Mesenteric fat pad (tissue), 1 donor: ENCODE measurements around the gene CDX1. TPM values are rescaled to one million over a fixed set of nuclear protein-coding genes. Genes with fewer than 3 reads are reported as not detected.

ENCODE experiments used
- DNase-seq: peaks from one replicate; pipeline ENCODE4 v3.0.0-alpha.2; 2020; ENCODE audit warnings: low spot score
- long read RNA-seq: library from polyadenylated mRNA; unstranded; transcript quantifications from one replicate; pipeline ENCODE4 v2.0.0, GENCODE V29; 2020
- total RNA-seq: library from RNA; stranded (reverse); fragmentation: NEBNext Ultra II Directional; extraction: Animal tissue kit (Norgen Biotek cat#: 25700); gene quantifications from one replicate; pipeline ENCODE4 v1.2.1, GENCODE V29; 2021
- donor health status: DM: yes; HTN: yes; CAD: no.

CDX1 gene
- 0.35 TPM for total RNA-seq
- long read RNA-seq = 0 reads

DNA sequence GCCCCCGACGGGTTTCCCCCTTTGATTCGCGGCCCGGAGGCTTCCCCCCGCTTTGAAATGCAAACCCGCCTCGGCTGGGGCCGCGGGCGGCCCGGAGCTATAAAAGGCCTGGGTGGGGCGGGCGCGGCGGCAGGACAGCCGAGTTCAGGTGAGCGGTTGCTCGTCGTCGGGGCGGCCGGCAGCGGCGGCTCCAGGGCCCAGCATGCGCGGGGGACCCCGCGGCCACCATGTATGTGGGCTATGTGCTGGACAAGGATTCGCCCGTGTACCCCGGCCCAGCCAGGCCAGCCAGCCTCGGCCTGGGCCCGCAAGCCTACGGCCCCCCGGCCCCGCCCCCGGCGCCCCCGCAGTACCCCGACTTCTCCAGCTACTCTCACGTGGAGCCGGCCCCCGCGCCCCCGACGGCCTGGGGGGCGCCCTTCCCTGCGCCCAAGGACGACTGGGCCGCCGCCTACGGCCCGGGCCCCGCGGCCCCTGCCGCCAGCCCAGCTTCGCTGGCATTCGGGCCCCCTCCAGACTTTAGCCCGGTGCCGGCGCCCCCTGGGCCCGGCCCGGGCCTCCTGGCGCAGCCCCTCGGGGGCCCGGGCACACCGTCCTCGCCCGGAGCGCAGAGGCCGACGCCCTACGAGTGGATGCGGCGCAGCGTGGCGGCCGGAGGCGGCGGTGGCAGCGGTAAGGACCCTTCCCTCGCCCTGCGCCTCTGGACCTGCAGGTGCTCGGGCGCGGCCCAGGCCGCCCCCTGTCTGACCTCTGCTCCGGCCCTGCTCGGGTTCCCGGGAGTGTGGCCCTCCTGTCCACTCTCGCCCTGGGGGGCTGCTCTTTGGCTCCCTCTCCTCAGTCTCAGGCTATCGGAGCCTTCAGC is at the start of gene CDX1:
CDX1 (plus strand) TSS at position 129 of the 862 bp plus-strand sequence; CDS start at position 228, 99 bp downstream.
- DNase-seq = no peak

DNA sequence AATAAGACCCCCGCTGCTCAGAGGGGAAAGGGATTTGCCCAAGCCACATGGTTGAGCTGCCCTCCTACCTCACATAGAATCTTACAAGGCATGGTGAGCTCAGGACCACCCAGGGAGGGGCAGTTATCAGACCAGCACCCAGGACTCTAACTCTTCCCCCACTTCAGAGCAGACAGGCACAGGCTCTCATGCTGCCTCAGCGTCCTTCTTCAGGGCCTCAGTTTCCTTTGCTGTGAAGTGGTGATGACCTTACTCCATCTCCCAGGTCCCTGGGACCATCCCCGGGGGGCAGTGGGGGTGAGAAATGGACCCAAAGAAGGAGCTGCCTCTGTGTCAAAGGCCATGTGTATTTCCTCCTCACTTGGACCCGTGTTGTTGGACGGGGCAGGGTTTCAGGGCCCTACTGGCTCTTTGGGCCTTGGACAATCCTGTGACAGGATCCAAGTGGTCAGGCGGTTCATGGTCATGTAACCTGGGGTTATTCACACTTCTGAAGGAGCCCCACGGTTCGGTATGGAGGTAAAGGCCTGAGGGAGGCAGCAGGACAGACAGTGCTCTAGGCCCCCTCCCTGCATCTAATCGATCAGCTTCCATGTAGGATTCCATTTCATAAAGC is 48.5 kb upstream of the CDX1 start:
- peak; percentile 59 for DNase-seq

DNA sequence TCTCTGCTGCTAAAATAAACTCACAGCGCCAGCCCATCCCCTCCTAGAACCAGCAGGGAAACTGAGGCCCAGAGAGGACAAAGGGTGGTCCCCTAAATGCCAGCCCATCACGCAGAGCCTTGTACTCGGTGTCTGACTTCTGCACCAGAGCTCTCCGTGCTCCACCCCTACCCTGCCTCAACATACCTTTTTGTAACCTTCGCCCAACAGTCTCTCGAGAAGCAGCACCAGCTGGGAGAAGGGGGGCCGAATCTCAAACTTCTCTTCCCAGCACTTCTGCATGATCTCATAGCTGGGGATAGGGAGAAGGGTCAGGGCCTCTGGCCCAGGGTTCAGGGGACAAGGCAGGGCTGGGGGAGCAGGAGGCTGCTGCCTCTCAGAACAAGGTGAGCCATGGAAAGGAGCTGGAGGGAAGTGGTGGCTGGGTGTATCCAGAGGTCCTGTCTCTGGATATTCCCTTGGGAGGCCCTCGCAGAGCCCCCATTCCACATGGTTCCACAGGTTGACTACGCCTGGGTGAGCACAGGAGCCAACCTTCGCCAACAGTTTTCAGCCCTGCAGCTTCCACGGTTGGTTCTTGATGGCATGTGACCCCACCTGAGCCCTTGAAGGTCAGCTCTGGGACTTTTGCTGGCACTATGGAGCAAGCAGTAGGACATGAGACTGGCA is 47.9 kb upstream of the CDX1 start:
- peak; percentile 69 for DNase-seq

DNA sequence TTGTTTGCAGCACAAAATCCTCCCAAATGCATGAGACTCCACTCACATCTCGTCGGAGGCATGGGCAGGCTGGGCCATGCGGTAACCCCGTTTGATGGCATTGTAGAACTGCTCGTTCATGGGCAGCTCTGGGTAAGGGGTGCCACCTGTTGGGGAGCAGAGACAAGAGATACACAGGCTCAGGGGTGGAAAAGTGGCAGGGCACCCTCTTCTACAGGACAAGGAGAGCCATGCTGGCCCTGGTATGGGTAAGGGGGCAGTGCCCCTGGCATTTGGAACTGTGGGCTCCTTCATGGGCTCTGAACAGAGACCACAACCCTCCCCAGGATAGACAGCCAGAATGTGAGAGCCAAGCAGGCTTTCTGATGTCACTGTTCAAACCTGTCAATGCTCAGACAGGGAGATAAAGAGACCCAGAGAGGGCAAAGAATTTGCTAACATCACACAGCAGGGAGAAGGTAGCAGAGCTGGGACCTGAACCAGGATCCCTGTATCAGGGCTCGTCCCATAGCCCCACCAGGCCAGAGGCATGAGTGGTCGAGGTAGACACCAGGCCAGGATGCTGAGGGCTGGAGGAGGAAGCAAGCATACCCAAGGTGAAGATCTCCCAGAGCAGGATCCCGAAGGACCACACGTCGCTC is 47.0 kb upstream of the CDX1 start:
- peak; percentile 73 for DNase-seq

DNA sequence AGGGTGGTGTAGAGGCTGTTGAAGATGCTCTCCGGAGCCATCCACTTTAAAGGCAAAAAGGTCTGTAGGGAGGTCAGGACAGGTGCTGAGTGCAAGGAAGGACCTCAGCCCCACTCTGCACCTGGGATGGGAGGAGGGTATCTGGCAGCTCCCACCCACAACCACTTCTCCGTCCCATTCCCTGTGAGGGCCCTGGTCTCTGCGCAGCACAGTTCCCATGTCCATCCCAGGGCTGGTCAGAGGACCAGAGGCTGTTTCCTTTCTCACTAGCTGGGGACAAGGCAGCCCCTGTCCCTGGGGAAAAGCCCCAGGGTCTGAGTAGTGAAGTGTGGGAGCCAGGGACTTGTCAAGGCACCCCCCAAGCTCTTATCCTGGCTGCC is 46.5 kb upstream of the CDX1 start:
- DNase-seq = peak; percentile 73

DNA sequence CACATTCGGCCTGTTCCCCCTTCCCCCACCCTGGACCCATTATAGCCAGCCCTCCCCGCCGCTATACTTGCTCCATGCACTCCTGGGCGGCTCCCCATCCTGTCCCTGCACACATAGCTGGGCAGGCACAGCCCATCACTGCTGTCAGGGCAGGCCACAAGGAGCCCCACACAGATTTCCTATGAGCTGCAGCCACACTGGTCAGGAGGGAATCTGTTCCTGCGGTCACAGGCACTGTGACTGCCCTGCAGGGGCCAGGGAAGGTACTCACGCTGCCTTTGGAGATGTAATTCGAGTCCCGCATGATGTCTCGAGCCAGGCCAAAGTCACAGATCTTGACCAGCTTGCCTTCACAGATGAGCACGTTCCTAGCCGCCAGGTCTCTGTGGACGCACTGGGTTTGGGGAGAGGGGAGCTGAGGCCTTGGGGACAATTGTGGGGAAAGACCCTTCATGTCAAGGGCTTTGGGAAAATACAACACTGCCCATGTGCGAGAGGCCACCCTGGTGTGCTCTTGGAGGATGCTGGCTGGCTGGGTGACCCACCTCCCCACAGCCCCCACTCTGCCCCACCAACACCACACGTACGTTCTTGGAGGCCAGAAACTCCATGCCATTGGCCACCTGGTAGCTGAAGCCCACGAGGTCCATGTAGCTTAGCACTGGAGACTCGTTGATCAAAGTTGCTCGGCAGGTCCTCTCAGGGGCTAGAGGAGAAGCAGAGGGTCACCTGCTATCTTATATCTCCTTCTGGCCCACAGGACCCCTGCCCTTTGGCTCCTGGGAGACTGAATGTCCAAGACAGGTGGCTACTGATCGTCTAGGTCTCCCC is 45.7 kb upstream of the CDX1 start:
- peak; percentile 78 for DNase-seq

DNA sequence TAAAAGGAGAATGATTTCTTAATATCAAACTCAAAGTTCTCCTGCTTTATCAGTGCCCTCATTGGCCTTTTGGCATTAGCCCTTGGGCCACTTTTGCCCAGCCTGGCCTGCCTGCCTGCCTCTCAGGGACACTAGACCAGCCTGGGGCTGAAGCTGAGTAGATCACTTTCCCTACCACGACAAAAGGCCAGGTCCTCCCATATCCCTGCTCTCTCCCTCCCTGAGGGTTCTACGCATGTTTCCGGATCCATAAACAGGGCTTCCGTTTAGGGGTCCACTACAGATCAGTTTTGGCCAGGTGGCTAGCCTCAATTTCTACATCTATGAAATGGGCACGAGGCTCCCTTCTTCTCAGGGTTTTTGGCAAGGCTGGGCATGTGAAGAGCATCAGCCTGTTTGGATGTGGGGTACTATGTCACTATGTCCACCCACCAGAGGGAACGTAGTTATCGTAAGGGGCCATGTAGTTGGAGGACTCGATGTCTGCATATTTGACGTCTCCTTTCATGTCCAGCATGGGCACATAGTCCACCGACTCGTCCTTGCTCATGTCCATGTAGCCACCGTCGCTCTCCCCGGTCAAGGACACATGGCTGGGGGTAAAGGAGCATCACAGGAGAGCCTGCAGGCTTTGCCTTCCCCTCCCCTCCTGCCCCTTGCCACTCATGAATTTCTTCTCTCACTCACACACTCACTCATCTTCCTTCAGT is 45.0 kb upstream of the CDX1 start:
- DNase-seq = peak; percentile 83

DNA sequence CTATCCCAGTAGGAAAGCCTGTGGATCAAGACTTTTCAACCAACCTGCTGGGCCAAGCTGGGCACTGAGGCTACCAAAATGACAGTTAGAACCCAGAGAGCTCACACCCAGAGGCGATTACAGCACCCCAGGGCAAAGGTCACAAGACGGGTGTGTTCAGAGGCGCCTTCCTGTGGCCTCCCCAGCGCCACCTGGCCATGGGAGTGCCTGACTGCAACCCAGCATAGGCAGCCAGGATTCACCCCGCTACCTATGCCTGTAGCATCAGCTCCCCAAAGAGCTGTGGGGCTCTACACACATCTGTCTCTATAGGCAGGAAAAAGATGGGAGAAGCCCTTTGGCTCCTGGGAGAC is 44.4 kb upstream of the CDX1 start:
- peak; percentile 85 for DNase-seq

DNA sequence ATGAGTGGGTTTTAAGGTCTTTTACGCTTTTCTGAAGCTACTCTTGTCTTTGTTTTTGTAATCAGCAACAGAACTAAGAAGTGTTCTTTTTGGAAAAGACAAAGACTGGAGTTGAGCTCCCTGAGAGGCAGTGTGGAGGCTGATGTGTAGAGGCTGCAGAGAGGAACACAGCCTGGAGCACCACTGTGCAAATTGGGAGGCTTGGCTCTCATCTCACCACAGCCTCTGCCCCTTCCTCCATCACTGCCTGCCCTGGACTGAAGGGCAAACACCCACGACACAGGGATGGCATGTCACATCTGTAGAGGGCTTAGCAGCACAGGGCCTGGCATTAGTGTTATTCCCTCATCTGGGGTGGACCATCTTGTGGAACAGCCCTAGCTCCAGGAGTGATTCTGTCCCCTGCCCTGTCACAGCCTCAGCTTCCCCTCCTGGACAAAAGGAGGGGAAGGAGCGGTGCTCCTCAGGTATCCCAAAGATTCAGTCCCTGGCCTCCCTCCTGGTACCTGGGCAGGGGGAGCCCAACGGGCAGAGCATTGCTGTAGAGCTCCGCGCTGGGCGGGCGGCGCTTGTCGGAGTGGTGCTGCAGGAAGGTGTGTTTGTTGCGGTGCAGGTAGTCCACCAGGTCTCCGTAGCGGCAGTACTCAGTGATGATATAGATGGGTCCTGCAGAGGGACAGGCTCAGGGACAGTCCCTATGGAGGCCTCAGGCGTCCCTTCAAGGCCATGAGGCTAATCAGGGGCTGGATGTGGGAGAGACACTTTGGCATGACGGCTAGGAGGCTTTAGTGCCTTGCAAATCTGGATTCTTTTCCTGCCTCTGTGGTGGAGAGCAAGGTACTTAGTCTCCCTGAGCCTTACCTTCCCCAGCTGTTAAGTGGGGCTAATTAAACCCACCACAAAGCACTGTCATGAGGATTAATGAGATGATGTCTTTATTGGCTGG is 43.8 kb upstream of the CDX1 start:
- peak; percentile 73 for DNase-seq

DNA sequence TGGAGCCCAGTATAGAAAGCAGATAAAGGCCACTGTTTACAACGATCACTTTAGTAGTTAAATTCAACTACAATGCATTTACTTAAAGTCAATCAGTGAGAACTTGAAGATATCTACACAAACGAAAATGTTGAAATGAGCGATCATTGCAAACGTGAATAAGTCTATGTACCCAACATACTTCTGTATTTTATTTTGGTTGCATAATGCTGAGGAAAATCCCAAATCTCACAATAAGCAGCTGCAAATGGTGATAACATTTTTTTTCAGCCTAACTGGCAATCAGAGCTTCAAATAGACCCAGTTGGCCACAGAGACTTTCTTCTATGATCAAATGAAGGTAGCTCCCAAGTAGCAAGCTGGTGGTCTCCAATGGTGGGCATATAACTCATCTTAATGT is 43.0 kb upstream of the CDX1 start:
- DNase-seq = no peak

DNA sequence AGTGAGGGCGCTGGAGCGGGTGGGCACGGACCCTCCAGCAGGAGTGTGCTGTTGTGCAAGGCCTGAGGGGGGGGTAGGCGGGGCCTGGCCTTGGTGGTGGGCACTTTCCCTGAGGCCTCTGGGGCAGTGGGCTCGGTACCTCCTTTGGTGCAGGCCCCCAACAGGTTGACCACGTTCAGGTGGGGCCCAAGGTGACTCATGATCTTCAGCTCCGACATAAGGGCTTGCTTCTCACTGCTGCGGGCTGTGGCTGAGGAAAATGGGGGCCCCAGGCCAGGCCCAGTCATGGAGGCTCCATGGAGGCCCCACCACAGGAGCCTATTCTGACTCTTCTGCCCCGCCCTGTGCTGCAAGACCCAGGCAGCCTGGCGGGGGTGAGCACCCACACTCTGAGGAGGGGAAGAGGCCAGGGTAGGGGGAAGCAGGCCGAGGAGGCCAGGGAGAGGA is 42.4 kb upstream of the CDX1 start:
- DNase-seq = no peak

DNA sequence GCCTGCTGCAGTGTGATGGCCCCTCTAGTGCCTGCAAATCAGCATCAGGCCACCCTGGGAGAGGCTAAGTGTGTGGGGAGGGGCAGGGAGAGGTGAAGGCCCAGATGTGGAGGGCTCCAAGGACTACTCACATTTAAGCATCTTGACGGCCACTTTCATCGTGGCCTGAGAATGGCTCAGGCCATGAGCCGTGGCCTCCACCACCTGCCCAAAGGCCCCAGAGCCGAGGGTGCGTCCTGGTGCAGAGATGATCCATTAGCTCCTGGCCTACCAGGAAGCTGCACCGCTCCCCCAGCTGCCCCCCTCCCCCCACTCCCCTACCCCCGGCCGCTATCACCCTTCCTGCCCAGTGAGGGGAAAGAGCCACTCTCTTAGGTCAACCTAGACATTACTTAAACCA is 42.0 kb upstream of the CDX1 start:
- no peak for DNase-seq

DNA sequence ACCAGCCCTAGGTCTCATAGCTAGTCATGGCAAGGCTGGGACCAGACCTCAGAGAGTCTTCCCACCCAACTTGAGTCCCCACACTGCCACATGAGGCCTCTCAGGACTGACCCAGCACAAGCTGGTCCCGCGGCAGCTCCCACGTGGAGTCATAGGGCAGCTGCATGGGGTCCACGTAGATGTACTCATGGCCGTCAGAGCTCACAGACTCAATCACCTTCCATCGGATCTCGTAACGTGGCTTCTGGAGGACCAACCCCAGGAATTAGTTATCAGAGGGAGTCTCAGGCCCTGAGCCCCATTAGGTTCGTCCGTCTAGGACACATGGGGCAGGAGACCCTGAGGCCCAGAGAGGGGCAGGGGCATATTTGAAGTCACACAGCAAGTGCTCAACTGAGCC is 41.2 kb upstream of the CDX1 start:
- no peak for DNase-seq

DNA sequence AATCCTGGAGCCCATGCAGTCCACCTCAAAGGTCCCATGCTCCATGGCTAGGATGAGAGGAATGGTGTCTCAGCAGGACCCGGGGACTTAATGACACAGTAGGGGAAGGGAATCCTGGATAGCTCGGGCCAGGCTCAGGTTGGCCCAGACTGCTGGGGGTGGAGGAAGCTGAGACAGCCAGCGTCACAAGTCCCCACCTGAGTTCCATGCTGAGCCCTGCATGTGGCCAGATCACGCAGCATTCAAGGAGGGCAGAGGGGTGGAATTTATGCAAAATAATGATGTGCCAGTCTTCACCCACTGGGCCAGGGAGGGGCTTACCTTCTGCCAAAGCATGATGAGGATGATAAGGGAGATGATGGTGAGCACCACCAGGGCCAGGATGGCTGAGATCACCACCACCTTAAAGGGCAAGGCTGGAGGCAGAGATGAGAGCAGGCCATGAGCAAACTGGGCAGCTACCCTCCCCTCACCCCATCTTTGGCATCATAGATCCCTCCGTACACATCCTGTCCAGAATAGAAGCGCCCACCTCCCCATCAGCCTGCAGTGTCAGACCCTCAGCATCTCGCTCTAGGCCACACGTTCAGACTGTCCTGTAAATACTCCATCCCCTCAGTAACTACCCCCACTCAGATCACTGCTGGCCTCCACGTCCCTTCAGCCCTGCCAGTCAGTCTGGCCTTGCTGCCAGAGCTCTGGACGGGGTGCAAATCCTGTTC is 40.2 kb upstream of the CDX1 start:
- no peak for DNase-seq

DNA sequence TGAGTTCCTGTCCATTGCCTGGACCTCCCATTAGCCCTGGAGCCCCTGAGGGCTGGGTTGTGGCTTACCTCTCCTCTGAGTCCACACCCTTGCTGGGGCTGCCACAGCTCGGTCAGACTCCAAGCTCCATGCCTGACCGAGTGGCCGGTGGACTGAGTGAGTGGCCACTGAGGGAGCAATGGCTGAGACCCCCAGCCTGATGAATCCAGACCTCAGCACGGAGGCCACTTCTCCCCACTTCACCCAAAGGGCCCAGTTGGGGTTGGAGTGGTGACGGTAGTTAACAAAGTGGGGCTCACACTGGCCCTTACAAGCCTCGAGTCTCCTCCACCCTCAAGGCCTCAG is 39.7 kb upstream of the CDX1 start:
- no peak for DNase-seq

DNA sequence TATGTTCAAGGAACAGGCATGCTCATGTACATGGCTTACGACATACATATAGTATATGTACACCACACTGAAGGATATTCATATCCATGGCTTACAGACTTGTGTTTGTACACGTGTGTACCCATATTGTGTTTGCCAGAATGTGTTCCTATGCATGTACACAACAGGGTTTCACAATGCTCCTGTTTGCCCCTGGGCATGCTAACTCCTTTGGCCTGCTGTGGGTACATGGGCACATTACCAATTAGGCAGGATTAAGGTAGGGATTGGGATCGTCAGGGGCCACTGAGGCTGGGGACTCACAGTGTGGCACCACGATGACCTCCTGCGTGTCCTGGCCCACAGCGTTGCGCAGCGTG is 37.1 kb upstream of the CDX1 start:
- no peak for DNase-seq

DNA sequence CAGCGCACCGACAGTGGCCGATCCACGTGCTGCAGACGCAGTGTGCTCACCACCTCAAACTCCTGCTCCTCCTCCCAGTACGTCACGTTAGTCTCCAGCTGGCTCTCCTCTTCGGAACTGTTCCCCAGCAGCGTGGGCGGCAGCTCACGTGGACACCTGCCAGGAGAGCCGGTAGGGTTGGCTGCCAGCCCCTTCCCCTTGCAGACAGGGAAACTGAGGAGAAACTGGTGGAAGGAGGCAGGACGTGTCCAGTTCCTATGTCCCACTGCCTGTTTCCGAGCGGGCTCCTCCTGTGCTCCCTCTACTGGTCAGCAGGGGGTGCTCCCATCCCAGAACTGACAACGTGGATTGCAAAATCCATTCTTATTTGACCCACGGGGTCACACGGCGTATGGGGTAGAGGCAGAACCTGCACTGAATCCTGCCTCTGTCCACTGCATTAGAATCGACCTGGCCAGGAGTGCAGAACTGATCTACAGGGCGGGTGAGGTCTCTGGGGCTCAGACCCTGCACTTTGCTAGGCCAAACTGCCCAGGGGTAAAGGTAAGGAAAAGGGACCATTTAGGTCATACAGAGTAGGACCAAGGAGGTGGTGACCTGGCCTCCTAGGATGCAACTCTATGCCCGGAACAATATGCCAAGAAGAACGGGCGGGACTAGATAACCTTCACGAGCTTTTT is 36.6 kb upstream of the CDX1 start:
- no peak for DNase-seq

DNA sequence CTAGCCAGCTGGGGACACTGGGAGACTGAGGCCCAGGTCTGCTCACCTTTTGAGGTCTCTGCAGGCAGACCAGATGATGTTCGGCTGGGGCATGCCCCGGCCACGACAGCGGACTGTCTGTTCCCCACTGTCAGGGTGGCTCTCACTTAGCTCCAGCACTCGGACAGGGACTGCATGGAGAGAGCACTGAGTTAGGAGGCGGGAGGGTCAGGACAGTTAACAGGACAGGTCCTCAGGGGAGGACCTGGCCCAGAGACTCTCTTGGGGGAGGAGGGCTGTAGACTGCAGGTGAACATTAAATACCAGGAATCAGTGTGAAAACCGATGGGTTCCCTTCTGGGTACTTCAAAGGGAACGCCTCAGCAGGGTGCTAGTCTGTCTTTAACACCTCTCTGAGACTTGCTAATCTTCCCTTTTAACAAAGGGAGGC is 36.1 kb upstream of the CDX1 start:
- no peak for DNase-seq
